Dedifferentiated amniotic fluid mesenchymal stem cell (primary cell): ENCODE measurements around the gene PPP2R5C.
"Not testable (repeated sequence)": the region's sequence is repeated elsewhere in the genome, so short reads cannot be mapped to it uniquely, and the experiment has no call there.

ENCODE experiments used
- DNase-seq: peaks from one replicate; pipeline ENCODE4 v3.0.0-alpha.2; 2016; ENCODE audit errors: extremely low spot score

Gene PPP2R5C

DNA sequence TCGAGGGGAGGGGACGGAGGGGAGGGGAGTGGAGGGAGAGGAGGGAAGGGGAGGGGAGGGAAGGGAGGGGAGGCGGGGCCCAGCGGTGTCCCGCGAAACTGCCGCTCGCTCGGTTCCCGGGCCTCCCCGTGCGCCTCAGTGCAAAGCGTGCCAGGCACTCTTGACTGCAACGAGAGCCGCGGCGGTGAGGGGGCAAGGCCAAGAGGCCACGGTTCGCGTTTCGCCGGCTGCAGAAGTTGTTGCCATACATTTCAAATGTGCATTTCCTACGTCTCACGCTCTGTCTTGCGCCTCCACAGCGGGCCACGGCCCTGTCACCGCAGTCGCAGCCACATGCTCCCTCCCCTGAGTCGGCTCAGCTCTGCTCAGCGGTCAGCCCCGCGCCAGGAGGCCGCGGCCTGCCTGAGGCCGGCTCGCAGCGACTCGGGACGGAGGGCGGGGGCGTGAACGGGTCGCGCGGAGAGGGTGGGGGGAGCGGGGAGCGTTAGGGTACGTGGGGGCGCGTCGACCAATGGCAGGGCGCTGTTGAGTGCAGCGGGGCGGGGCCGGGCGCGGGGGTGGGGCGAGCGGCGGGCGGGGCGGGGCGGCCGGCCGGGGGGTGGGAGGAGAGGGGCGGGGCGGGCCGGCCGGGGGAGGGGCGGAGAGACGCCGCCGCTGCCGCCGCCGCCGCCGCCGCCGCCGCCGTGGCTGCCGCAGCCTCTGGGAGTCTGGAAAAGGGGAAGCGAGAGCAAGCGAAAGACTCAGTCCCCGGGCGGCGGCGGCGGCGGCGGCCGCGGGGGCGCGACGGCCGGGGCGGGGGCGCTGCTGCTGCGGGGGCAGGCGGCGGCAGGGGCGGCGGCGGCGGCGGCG, at the start of gene PPP2R5C:
TSS of gene PPP2R5C (plus strand) at position 678 of the 849 bp plus-strand sequence. CDS start 185 bp downstream, outside the sequence.
- peak; percentile 71 for DNase-seq

DNA sequence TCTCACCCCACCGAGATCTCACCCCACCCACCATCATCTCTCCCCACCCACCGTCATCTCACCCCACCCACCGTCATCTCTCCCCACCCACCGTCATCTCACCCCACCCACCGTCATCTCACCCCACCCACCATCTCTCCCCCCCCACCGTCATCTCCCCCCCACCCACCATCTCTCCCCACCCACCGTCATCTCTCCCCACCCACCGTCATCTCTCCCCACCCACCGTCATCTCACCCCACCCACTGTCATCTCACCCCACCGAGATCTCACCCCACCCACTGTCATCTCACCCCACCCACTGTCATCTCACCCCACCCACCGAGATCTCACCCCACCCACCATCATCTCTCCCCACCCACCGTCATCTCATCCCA, 49.7 kb upstream of the PPP2R5C start:
- not testable (repeated sequence) for DNase-seq

DNA sequence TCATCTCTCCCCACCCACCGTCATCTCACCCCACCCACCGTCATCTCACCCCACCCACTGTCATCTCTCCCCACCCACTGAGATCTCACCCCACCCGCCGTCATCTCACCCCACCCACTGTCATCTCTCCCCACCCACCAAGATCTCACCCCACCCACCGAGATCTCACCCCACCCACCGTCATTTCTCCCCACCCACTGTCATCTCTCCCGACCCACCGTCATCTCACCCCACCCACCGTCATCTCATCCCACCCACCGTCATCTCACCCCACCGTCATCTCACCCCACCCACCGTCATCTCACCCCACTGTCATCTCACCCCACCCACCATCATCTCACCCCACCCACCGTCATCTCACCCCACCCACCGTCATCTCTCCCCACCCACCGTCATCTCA, 49.2 kb upstream of the PPP2R5C start:
- not testable (repeated sequence) for DNase-seq

DNA sequence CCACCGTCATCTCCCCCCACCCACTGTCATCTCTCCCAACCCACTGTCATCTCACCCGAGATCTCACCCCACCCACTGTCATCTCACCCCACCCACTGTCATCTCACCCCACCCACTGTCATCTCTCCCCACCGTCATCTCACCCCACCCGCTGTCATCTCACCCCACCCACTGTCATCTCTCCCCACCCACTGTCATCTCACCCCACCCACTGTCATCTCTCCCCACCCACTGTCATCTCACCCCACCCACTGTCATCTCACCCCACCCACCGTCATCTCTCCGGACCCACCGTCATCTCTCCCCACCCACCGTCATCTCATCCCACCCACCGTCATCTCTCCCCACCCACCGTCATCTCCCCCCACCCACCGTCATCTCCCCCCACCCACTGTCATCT, 48.4 kb upstream of the PPP2R5C start:
- DNase-seq = not testable (repeated sequence)

DNA sequence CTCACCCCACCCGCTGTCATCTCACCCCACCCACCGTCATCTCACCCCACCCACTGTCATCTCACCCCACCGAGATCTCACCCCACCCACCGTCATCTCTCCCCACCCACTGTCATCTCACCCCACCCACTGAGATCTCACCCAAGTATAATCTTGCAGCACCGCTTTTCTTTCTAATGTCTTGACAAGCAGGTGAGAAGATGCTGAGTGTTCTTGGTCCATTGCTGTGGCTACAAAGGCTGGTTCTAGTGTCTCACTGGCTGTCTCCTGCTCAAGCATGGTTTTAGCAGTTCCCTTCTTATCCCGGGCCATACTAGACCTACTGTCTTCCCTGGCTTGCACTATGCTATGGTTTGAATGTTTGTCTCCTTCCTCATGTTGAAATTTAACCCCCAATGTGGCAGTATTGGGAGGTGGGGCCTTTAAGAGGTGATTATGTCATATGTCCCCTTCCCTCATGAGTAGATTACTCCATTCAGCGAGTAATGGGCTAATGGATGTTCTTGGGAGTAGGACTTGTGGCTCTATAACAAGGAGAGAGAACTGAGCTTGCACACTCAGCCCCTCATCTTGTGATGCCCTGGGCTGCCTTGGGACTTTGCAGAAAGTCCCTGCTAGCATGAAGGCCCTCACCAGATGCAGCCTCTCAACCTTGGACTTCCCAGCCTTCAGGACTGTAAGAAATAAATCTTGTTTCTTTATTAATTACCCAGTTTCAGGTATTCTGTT, 47.7 kb upstream of the PPP2R5C start:
- DNase-seq = no peak

DNA sequence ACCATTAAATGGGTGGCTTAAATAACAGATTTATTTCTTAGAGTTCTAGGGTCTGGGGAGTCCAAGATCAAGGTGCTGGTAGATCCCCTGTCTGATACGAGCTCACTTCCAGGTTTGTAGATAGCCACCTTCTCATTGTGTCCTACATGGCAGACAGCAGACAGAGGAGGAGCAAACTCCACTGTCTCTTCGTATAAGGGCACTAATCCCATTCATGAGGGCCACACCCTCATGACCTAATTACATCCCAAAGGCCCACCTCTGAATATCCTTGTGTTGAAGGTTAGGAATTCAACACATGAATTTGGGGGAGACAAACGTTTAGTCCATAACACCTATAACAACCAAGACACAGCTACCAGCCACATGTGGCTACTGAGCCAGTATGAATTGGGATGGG, 47.1 kb upstream of the PPP2R5C start:
- DNase-seq = no peak

DNA sequence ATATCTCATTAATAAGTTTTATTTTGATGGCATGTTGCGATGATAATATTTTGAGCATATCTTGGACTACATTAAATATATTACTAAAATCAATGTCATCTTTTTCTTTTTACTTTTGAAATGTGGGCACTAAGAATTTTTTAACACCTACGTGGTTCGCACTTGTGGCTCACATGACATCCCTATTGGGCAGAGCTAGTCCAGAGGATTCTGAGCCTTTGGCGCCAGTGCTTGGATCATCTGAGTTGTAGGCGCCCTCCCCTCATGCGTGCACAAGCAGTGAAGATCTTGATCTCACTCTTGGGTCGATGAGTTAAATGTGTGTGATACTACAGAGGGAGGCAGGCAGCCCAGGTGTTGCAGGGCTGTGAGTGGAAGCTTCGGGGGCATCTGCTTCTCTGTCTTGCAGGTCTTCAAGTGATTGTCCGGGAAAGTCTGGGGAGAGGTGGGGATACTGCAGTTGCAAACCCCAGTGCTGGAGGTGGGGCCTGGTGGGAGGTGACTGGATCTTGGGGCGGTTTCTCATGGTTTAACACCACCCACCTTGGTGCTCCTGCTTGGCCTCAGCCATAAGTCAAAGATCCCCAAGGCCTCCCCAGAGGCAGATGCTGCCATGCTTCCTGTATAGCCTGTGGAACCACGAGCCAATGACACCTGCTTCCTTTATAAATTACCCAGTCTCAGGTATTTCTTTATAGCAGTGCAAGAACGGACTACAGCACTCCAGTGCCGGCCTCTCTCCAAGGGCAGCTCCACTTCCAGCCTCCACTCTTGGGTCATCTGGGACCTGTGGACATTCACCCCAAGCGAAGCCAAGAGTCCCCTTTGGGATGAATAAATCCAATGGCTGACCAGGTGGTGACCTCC, 46.1 kb upstream of the PPP2R5C start:
- no peak for DNase-seq

DNA sequence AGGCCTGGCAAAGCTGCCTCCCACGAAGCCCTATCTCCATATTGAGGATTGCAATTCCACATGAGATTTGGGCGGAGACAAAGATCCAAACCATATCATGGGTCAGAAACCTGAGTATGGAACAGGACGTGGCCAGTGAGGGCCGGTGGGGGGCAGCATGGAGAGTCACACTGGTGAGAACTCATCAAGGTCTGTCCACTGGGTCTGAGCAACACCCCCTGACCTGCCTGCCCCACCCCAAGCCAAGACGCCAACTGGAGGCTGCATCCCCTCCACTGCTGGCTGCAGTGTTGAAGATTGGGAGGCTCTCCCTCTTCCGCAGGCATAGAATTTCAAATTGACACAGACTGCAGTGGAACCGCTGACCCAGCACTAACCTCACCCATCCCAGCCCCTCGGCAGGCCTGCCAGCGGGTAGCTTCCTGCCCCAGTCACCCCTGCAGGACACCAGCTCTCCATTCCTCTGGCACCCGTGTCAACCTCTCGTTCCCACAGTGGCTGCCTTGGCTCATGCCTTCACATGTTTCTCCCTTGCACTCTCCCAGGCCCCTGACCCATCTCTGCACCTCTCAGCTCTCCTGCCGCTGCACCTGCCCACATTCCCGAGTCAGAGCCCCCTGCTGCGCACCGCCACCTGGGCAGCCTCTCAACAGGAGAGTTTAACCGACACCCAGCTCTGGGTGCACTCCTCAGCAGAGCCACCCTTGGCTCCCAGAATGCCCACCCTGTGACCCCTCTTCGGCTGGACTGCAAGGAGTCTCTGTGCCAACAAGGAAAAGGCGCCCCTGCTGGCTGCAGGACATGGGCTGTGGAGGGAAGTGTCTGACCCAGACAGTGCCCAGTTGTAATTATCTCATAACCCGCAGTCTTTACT, 45.2 kb upstream of the PPP2R5C start:
- DNase-seq = no peak

DNA sequence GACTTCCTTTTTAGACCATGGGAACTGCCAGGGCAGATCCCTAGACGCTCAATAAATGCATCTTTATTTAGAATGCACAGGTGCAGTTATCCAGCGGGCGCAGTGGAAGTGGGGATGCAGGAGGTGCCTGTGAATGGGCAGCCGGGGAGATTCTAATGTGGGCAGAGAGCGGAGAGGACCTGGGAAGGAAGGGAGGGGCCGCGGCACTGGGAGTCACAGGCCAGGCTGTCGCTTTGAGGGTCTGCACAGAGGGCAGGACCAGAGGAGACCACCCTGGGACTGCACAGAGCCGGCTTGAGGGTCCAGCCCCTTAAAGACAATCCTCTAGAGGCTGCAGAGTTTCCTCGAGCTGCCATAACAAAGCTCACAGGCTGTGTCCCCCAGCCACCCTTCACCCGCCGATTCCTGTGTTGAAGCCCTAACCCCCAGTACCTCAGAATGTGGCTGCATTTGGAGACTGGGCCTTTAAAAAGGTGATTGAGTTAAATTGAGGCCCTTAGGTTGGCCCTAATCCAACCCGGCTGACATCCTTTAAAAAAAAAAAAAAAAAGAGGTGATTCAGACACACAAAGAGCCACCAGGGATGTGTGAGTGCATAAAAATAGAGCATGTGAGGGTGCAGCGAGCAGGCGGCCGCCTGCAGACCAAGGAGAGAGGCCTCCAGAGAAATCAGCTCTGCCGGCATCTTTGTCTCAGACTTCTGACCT, 44.4 kb upstream of the PPP2R5C start:
- DNase-seq = no peak

DNA sequence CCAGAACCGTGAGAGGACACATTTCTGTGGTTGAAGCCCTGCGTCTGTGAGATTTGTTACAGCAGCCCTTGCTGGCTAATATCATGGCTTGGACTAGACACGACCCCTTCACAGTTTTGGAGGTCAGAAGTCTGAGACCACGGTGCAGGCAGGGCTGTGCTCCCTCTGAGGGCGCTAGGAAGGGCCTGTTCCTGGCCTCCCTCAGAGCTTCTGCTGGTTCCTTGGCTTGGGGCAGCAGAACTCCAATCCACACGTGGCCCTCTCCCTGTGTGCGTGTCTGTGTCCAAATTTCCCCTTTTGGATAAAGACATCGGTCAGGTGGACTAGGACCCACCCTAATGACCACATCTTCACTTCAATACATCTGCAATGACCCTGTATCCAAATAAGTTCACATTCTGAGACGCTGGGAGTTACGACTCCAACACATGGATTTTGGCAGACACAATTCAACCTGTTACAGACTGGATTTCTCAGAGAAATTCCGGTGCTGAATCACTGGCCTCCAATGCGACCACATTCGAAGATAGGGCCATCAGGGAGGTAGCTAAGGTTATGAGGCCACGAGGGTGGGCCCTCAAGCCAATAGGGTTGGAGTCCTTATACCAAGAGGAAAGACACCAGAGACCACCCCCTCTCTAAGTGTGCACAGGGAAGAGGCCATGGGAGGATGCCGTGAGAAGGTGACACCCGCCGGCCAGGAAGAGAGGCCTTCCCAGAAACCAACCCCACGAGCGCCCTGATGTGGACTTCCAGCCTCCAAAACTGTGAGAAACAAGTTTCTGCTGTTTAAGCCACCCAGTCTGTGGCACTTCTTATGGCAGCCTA, 43.6 kb upstream of the PPP2R5C start:
- DNase-seq = no peak

DNA sequence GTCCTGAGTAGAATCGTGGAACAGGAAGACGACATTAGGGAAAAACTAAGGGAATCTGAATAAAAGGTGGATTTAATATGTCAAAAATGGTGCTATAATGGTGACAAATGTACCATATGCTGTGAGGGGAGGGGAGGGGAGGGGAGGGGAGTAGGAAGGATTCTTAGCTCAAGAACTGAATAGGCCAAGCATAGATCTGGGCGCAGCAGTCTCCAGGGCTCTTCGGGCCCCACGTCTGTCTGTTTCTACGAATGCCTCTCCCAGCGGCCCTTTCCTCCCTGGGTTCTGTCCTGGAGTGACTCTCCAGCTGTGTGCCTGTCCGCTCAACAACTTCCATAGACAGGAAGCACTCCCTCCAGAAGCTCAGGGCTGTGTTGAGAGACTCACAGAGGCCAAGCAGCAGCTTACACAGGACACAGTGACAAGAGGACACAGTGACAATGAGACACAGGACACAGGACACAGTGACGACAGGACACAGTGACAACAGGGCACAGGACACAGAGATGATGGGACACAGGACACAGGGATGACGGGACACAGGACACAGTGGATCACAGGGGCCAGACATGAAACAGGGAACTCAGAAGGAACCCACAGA, 42.4 kb upstream of the PPP2R5C start:
- no peak for DNase-seq

DNA sequence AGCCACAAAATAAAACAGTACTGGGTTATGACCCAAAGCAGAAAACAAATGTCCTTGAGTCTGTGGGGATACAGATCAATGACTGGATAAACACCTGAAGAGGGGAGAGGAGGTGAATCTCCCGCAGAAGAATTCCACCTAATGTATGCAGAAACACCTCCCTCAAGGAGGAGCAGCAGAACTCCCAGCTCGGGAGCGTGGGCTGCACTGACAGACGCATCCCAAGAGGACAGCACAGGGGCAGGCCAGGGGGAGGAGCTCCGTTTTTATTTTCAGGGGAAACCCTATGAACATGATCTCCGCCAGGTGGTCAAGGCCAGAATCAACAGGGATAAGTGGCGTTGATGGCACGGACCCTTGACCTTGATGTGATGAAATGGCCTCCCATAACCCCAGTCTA, 41.8 kb upstream of the PPP2R5C start:
- DNase-seq = no peak

DNA sequence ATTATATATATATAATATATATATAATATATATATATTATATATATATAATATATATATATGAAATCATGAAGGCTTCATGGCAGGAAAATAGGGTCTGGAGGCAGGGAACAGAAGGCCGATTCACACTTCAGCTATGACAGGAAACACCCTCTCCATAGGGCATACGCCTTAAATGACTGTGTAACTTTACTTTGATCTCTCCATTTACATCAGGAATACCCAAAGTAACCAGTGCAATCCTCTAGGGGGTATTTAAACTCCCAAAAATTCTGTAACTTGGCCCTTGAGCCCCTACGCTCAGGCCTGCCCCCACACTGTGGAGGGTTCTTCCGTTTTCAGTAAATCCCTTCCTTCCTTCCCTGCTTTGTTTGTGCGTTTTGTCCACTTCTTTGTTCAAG, 40.4 kb upstream of the PPP2R5C start:
- DNase-seq = no peak

DNA sequence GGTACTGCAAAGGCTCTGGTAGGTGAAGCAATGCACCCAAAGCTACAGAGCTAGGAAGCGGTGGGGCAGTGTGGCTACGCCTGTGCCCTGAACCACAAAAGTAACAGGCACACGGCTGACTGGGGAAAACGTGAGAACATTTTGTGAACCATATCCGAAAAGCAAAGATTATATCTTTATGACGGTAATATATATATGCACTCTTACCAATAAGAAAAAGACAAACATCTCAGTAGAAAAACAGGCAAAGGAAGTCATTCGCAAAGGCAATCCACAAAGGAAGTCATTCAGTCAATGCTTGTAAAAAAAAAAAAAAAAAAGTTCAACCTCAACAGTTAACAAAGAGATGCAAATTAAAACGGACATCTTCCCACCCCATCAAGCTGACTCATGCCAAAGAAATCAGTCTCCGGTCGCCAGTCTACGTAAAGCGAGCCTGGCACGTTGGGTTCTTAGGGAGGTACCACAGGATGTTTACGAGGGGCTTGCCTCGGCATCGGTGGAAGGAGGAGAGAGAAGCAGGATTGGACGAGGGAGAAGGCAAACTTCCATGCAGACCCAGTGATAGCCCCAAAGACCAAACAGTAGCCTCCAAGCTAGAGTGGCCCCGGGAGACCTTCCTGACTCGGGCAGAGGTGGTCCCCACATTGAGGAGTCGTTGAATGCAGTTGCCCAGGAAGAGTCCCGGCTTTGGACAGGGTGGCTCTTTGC, 39.4 kb upstream of the PPP2R5C start:
- DNase-seq = no peak

DNA sequence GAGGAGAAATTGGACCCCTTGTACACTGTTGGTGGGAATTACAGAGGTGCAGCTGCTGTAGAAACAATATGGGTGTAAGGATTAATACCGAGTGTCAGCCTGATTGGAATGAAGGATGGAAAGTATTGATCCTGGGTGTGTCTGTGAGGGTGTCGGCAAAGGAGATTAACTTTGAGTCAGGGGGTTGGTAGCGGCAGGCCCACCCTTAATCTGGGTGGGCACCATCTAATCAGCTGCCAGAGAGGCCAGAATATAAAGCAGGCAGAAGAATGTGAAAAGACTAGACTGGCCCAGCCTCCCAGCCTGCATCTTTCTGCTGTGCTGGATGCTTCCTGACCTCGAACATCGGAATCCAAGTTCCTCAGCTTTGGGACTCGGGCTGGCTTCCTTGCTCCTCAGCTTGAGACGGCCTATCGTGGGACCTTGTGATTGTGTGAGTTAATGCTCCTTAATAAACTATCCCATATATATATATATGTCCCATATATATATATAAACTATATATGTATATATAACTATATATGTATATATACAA, 38.4 kb upstream of the PPP2R5C start:
- DNase-seq = no peak

DNA sequence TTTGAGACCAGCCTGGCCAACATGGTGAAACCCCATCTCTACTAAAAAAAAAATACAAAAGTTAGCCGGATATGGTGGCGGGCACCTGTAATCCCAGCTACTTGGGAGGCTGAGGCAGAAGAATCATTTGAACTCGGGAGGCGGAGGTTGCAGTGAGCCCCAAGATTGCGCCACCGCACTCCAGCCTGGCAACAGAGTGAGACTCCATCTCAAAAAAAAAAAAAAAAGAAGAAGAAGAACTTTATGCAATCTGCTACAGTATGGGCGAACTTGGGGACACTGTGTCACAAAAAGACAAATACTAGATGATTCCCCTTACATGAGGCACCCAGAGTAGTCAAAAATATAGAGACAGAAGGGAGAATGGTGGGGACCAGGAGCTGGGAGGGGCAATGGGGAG, 35.9 kb upstream of the PPP2R5C start:
- not testable (repeated sequence) for DNase-seq

DNA sequence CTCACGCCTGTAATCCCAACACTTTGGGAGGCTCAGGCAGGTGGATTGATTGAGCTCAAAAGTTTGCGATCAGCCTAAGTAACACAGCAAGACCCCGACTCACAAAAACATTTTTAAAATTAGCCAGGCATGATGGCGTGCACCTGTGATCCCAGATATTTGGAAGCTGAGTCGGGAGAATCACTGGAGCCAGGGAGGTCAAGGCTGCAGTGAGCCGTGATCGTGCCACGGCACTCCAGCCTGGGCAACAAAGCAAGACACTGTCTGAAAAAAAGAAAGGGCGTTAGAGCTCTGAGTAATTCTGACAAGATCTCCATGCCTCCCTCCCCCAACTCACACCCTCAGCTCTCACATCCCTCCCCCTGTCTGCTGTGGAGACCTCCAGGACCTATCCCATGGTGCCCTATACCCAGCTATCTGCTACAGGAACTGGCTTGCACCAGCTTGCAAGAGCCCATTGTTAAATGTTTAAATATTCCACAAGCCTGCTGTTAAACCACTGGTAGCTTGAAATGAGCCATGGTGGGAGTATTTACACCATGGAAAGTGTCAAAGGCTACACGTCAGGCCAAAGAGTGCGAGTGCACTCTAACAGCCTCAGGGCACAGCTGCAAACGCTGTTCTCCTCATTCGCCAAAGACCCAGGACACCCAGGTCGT, 35.1 kb upstream of the PPP2R5C start:
- DNase-seq = no peak

DNA sequence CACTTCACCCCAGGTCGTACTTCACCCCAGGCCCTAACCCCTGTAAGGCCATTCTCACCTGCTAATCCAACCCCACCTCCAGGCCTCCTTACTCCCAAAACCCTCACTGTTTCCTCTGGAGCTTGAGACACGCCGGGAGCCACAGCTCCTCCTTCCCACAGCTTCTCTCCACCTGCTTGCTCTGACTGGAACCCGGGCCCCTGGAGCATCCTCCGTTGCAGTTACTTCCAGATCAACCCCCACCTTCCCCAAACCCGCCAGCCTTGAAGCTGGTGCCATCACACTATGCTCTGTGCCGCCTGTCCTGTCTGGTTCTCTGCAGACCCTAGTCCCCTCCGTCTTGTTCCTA, 34.6 kb upstream of the PPP2R5C start:
- DNase-seq = no peak
